GM19099 (cell line): ENCODE data around the gene MAPK8IP3.

Experiments
- POLR2A ChIP-seq: IDR thresholded peaks from 3 replicates; pipeline ENCODE4 v1.6.1; 2011; ENCODE audit warnings: low read depth; ENCODE audit not compliant: insufficient read length; ENCODE audit errors: extremely low read depth

MAPK8IP3 gene

GRCh38 chr16:1674306-1674705 is 31.7 kb upstream of the MAPK8IP3 start:
- no peak for TF ChIP-seq POLR2A

- no peak for TF ChIP-seq POLR2A
These were observed 31.0 kb upstream of the MAPK8IP3 start for GRCh38 chr16:1674751-1675664.

GRCh38 chr16:1676661-1677060 is 29.3 kb upstream of the MAPK8IP3 start:
- no peak for TF ChIP-seq POLR2A

GRCh38 chr16:1677339-1677738 is 28.7 kb upstream of the MAPK8IP3 start:
- no peak for TF ChIP-seq POLR2A

- peak; percentile 80 for TF ChIP-seq POLR2A
These were observed 28.0 kb upstream of the MAPK8IP3 start, which contains the start of gene JPT2 for GRCh38 chr16:1677942-1678499. TSS of gene JPT2 (plus strand) at chr16:1678279. CDS start at chr16:1678313, 34 bp downstream.

- TF ChIP-seq POLR2A: no peak
These were observed 27.4 kb upstream of the MAPK8IP3 start for GRCh38 chr16:1678500-1679098.

- no peak for TF ChIP-seq POLR2A
These were observed 25.6 kb upstream of the MAPK8IP3 start for GRCh38 chr16:1680361-1680760.

- no peak for TF ChIP-seq POLR2A
These were observed 25.0 kb upstream of the MAPK8IP3 start for GRCh38 chr16:1681032-1681431.

- TF ChIP-seq POLR2A: no peak
These were observed 18.3 kb upstream of the MAPK8IP3 start for GRCh38 chr16:1687427-1688316.

GRCh38 chr16:1688807-1689560 is 17.0 kb upstream of the MAPK8IP3 start:
- no peak for TF ChIP-seq POLR2A

- TF ChIP-seq POLR2A: no peak
These were observed 16.1 kb upstream of the MAPK8IP3 start for GRCh38 chr16:1689853-1690252.

- TF ChIP-seq POLR2A: no peak
These were observed 15.2 kb upstream of the MAPK8IP3 start for GRCh38 chr16:1690810-1691209.

GRCh38 chr16:1691276-1691675 is 14.7 kb upstream of the MAPK8IP3 start:
- no peak for TF ChIP-seq POLR2A

- no peak for TF ChIP-seq POLR2A
These were observed 14.0 kb upstream of the MAPK8IP3 start for GRCh38 chr16:1691956-1692355.
